GM08714 (cell line): ENCODE data around the gene SH3GLB1.

Experiments used
- H3K4me3 ChIP-seq: fragments of 200-500 bp; sonication (Bioruptor generic); 2 replicates; pipeline ENCODE4 v1.5.1; 2014; ENCODE audit warnings: mild to moderate bottlenecking, low read length, inconsistent platforms
- ZNF274 ChIP-seq: IDR thresholded peaks from 2 replicates; pipeline ENCODE4 v1.6.1; 2012; ENCODE audit warnings: mild to moderate bottlenecking, low read depth, low read length

SH3GLB1 gene

DNA sequence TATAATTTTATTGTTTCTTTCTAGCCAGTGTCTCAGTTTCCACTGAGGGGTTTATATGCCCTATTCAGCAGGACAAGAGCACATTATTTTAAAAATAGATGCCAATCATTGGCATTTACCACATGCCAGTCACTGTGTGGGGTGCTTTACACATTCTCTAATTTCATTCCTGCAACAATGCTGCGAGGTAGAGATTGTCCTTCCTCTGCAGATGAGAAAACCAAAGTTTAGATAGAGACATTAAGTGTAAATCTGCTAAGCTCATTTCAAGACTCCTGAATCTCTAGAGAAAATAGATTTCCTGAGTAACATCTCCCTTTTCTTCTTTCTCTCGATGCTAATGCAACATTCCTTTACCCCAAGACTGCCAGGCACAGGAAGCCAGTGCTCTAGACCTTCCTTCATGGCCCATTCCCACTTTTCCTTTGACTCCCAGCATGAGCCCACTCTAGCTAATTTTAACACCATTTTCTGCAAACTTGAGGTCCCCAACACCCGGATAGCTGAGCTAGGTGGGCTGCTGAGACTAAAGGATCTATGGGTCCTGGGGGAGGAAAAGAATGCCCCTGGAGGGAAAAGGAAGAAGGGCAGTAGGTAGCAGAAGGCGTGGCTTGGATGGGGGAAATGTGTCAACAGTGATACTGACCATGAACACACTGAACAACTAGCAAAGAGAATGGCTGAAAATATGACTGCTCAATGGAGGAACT is 50.0 kb downstream of the SH3GLB1 start:
- TF ChIP-seq ZNF274 = no peak
- no peak overlapping the region for H3K4me3 ChIP-seq

DNA sequence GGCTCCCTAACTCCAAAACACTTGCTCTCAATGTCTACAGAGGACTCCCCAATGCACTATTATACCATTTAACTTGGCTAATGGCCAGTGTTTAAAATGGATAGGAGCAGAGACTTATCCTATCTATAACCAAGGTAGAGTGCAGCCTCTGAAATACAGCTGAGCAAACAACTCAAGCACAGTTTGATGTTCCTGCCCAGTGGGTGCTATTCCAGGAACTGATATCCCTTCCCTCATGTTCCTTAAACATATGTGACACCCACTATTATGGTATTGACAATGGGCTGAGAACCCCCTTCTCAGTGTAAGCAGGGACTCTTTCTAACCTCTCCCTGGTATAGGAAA is 51.7 kb downstream of the SH3GLB1 start:
- H3K4me3 ChIP-seq = no peak overlapping the region
- no peak for TF ChIP-seq ZNF274

DNA sequence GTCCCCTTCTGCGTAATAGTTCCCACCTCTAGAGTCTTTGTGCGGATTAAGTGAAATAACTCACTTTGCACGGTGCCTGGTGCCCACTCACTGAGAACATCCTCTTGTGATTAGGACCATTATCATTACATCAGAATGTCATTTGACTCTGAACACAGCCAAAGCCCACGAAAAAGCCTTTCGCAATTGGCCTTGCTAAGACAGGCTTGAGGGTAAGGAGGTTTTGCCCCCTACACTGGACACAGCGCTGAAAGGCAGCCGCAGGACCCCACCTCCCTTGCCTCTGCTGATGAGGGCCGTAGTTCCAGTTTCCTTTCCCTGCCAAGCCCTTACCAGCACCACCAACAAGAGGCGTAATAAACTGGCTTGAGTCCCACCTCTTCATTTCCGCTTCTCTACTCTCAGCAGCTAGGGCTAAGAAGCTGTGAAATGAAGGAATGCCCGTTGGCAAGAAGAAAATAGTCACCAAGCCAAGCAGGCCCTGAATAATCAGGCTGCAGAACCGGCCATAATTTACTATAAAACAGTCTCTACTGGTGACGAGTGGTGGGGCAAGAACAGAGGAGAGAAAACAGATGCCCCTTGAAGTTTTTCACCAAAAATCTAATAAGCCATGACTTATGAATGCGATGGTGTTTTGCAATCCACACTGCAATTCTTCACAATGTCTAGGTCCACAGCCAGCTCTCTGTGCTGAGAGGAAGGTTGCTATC is 53.1 kb downstream of the SH3GLB1 start:
- no peak overlapping the region for H3K4me3 ChIP-seq
- no peak for TF ChIP-seq ZNF274

DNA sequence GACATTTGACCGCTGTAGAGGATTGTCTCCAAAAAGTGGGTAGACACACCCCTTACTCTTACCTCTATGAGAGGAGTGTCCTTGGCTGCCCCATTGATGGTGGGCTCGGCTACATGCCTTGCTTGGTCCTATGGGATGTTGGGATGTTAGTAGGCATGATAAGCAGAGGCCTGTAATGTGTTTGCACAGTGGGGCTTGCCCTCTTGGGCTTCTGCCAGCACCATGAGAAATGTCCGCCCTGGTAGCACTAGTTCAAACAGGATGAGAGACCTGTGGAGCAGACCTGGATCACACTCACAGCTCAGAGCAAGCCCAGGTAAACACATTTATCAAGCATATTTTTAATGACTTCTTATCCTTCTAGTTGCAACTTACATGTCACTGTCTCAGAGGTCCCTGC is 54.2 kb downstream of the SH3GLB1 start:
- TF ChIP-seq ZNF274 = no peak
- no peak overlapping the region for H3K4me3 ChIP-seq

DNA sequence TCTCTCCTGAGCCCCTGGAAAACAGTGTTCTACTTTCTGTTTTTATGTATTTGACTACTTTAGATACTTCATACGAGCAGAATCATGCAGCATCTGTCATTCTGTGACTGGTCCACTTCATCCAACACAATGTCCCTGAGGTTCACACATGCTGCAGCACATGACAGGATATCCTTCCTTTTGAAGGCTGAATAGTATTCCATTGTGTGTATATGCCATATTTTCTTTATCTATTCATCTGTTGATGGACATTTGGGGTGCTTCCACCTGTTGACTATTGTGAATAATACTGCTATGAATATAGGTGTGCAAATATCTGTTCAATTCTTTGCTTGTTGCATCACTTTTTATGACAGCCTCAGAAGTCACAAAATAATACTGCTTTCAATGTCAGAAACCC is 55.8 kb downstream of the SH3GLB1 start:
- no peak overlapping the region for H3K4me3 ChIP-seq
- no peak for TF ChIP-seq ZNF274

DNA sequence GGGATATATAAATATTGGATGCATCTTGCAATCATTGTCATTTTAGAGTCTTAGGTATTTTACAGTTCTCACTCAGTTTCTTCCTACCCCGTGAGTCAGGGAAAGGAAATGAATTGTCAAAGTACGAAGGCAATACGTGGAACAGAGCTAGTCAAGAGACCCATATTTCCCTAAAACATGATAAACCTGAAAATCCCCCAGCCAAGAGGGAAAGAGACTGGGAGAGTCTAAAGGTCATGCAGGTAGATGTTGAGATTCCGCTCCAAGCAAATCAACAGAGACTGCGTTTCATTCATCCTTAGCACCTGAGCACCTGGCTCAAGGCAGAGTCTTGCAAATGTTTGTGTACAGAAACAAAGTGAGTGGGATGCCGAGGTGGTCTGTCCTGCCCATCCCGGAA is 58.0 kb downstream of the SH3GLB1 start:
- H3K4me3 ChIP-seq = no peak overlapping the region
- TF ChIP-seq ZNF274 = no peak

DNA sequence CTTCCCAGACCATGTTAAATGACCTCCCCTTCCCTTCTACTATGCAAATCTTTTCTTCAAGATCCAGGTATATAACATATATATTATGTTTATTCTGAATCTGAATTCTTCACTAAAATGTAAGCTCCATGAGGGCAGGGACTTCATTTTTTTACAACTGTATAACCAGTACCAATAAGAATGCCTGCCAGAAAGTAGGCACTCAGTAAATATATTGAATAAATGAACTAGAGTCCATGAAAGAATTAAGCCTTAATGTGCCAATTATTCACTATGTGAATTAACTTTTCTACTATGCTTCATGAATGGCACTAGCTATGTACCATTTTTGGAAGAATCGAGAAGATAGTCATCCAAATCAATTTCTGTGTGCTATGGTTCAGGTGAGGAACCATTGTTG is 60.1 kb downstream of the SH3GLB1 start:
- no peak for TF ChIP-seq ZNF274
- H3K4me3 ChIP-seq = no peak overlapping the region

DNA sequence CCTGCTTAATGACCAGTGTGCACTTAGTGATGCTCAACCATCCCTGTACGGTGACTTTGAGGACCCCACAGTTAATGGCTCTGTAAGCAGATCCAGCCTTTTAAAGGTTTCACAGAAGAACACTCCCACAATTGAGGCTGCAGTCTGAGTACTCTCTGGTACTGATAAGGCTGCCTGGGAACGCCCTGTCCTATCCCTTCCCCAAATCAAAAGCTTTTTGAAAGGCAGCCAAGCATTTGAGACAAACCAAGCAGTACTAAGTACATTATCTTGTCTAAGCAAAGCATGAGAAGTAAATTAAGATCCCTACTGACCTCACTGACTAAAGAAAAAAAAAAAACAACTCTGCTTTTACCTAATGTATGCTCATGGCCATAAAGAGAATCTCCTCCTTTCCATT is 60.7 kb downstream of the SH3GLB1 start:
- no peak overlapping the region for H3K4me3 ChIP-seq
- TF ChIP-seq ZNF274 = no peak

DNA sequence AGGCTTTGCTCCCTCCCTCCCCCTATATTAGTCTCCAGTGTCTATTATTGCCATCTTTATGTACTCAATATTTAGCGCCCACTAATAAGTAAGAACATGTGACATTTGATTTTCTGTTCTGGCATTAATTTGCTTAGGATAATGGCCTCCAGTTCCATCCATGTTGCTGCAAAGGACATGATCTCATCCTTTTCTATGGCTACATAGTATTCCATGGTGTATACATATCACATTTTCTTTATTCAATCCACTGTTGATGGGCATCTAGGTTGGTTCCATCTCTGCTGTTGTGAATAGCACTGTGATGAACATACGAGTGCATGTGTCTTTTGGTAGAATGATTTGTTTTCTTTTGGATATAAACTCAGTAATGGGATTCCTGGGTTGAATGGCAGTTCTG is 61.3 kb downstream of the SH3GLB1 start:
- TF ChIP-seq ZNF274 = no peak
- H3K4me3 ChIP-seq = no peak overlapping the region

DNA sequence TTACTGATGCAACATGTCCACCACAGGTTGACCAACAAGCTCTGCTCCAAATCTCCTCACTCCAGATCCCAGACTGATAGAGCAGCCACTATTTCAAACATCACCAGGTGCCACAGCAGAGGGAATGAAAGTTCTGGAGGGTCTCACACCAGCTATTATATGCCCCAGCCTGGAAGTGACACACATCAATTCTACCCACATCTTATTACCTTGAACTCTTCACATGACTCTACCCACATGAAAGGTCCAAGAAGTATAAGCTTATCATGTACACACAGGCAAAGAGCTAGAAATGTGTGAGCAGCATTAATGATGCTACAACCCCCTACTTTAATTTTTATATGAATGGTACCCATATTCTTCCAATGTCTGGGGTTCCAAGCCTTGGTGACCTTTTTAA is 64.2 kb downstream of the SH3GLB1 start:
- TF ChIP-seq ZNF274 = no peak
- H3K4me3 ChIP-seq = no peak overlapping the region

DNA sequence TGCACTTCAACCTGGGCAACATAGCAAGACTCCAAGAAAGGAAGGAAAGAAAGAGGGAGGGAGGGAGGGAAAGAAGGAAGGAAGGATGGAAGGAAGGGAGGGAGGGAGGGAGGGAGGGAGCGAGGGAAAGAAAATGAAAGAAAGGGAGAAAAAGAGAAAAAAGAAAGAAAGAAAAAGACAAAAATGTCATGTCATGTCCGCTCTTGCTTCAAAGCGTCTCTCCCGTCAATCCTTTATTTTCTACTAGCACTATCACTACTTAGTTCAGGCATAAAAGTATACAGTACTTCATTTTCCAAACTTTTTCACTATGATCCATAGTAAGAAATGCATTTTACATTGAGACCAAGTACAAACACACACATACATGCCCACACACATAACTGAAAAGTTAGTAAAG is 64.7 kb downstream of the SH3GLB1 start:
- TF ChIP-seq ZNF274 = no peak
- H3K4me3 ChIP-seq = no peak overlapping the region

DNA sequence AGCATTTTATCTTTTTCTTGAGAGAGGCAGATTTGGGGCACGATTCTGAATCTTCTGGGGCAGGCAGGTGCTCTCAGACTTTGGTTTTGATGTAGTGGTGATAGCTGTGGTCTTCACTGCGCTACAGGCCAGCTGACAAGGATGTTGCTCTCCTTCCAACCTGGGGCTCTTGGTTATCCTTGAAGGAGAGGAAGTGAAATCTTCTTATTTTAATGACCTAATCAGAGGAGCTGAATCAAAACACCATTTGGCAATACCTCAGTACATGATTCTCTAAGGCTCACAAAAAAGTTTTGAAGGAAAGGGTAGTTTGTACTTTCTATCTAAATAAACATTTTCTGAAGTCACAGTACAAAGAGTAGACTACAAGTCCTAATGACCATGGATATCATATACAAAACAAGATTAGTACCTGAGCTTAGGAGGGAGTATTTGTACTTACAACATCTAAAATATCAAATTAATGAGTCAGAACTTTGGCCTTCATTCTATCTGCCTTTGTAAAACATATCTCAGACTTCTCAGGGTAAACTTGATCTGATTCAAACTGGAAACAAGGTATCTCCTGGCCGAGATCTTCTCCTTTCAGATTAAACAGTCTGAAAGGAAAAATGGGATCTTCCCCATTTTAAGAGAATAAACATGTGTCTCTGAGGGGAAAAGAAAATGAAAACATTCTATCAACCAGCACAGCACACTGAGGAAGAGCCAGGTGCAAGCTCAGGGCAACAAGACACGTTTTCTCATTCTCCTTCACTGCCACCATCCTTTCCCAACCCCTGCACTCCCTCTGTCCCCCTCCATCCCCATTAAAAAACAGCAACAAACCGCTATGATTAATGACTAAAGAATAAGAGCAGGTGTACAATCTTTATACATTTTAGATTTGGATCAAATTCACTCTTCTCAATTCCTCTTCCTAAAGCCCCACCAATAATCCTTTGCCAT is 69.2 kb downstream of the SH3GLB1 start:
- H3K4me3 ChIP-seq = no peak overlapping the region
- TF ChIP-seq ZNF274 = no peak

DNA sequence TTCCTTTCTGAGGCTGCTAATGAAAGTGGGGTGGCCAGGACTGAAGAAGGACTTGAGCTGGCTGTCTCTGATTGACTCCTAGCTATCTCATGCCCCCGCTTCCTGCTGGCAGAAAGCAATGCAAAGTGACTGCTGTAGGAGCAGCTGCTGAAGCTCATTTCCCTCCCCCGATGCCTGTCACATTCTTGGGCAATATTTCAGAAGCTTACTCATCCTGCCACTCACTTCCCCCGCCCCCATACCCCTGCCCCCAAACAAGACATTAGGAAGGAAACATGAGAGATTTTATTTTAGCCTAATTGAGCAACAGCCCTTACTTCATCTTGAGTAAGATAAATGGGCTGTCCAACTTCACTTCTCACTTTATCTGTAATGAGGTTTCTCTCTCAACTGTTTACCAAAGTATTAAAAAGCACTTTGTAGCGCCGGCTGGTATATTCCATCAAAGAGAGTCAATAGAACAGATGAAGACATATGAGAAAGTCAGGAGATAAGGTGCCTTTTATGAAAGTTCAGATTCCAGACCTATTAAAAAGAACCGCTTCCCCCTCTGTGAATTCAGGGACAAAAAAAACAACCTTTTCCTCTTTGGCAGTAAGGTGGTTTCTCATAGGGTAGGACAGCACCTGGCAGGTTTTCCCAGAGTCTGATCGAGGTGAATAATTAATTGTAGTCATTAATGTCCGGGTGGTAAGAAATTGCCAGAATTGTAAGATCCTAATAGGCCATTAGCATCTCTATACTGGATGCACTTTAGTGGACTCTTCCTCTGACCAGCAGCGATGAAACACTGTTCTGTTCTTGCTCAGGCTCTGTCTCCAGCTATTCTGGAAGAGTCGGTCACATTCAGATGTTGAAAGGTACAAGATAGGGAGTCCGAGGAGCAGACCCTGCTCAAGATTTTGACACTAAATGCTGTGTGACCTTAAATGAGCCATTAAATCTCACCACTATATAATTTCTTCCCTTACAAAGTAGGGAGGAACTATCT is 70.2 kb downstream of the SH3GLB1 start:
- no peak overlapping the region for H3K4me3 ChIP-seq
- TF ChIP-seq ZNF274 = no peak

DNA sequence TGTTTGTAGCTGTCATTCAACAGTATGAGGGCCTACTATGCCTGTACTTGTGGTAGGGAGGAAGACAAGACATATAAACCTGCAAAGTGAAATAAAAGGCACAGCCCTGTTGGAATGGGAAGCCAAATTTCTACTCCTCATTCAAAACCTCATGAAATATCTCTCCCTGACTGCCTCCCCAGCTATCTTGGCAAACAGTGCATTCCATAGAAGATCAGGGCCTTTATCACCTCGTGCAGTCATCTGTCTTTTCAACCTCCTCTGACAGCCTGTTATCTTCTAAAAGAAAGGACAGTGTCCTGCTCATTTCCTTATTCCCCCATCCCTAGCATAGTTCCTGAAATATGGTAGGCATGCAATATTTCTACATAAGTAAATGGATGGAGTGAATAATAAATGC is 71.0 kb downstream of the SH3GLB1 start:
- no peak overlapping the region for H3K4me3 ChIP-seq
- TF ChIP-seq ZNF274 = no peak

DNA sequence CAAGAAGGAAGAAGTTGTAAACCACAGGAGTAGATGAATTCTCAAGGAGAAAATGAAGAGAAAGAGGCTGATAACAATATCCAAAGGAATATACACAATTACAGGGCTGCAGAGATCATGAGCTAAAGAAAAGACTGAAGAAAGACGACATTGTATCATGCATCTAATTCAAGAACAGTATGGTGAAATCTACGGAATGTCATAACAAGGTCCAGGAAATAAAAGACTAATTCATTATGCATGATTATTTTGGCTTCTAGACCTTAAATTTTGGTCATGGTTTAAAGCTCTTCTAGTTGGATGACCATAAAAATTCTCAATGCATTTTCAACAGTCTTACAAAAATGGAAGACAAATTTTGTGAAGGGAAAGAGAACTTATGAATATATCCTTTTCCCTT is 71.7 kb downstream of the SH3GLB1 start:
- no peak overlapping the region for H3K4me3 ChIP-seq
- TF ChIP-seq ZNF274 = no peak
